ENCODE data around the gene TNNT2. TPM values are rescaled to one million over a fixed set of nuclear protein-coding genes. Genes with fewer than 3 reads are reported as not detected.

TNNT2 gene
- total RNA-seq, 1 donor from 2014 or later, result 1.9 TPM

- DNase-seq (ENCODE audit: low spot score, unreplicated experiment), result no peak
- Mint-ChIP-seq H3K4me1 (ENCODE audit: low read depth) (peaks cover 2% of the 10 kb centered on the region), H3K36me3 (ENCODE audit: insufficient read depth) (peaks cover 4% of the 10 kb centered on the region), H3K4me3 (ENCODE audit: low read depth) (no peak overlapping the region), H3K27ac (no peak overlapping the region), H3K9me3 (ENCODE audit: low read depth) (no peaks in the 10 kb centered on the region), H3K27me3 (peaks cover 9% of the 10 kb centered on the region)
- TF ChIP-seq CTCF (IDR thresholded peaks at IDR 0.05; ENCODE audit: unreplicated experiment), result no peak
Observed at GRCh38 chr1:201418461-201418860, 41.0 kb upstream of the TNNT2 start.

GRCh38 chr1:201414051-201414738 is 36.7 kb upstream of the TNNT2 start:
- Mint-ChIP-seq H3K9me3 (ENCODE audit: low read depth) (no peaks in the 10 kb centered on the region), H3K4me3 (ENCODE audit: low read depth) (no peak overlapping the region), H3K27me3 (peaks cover 3% of the 10 kb centered on the region), H3K4me1 (ENCODE audit: low read depth) (no peaks in the 10 kb centered on the region), H3K27ac (no peak overlapping the region), H3K36me3 (ENCODE audit: insufficient read depth) (peaks cover 4% of the 10 kb centered on the region)
- DNase-seq (ENCODE audit: low spot score, unreplicated experiment), result no peak
- no peak for TF ChIP-seq CTCF (IDR thresholded peaks at IDR 0.05; ENCODE audit: unreplicated experiment)

- no peak for DNase-seq (ENCODE audit: low spot score, unreplicated experiment)
- Mint-ChIP-seq H3K9me3 (ENCODE audit: low read depth) (no peaks in the 10 kb centered on the region), H3K27me3 (peaks cover 6% of the 10 kb centered on the region), H3K36me3 (ENCODE audit: insufficient read depth) (peaks cover 2% of the 10 kb centered on the region), H3K4me1 (ENCODE audit: low read depth) (peaks cover 6% of the 10 kb centered on the region), H3K4me3 (ENCODE audit: low read depth) (no peak overlapping the region), H3K27ac (no peak overlapping the region)
- TF ChIP-seq CTCF (IDR thresholded peaks at IDR 0.05; ENCODE audit: unreplicated experiment), result no peak
Observed at GRCh38 chr1:201411292-201411691, 33.8 kb upstream of the TNNT2 start.

- Mint-ChIP-seq H3K36me3 (ENCODE audit: insufficient read depth) (no peaks in the 10 kb centered on the region), H3K4me1 (ENCODE audit: low read depth) (peaks cover 17% of the 10 kb centered on the region), H3K27ac (no peak overlapping the region), H3K9me3 (ENCODE audit: low read depth) (no peaks in the 10 kb centered on the region), H3K4me3 (ENCODE audit: low read depth) (no peak overlapping the region), H3K27me3 (peaks cover 6% of the 10 kb centered on the region)
- TF ChIP-seq CTCF (IDR thresholded peaks at IDR 0.05; ENCODE audit: unreplicated experiment), result no peak
- no peak for DNase-seq (ENCODE audit: low spot score, unreplicated experiment)
Observed at GRCh38 chr1:201409440-201409839, 32.0 kb upstream of the TNNT2 start.

GRCh38 chr1:201408834-201409200 is 31.3 kb upstream of the TNNT2 start:
- no peak for TF ChIP-seq CTCF (IDR thresholded peaks at IDR 0.05; ENCODE audit: unreplicated experiment)
- DNase-seq (ENCODE audit: low spot score, unreplicated experiment), result no peak
- no peaks in the 10 kb centered on the region for H3K9me3 Mint-ChIP-seq (ENCODE audit: low read depth)
- H3K4me1 Mint-ChIP-seq (ENCODE audit: low read depth), result peaks cover 17% of the 10 kb centered on the region
- no peaks in the 10 kb centered on the region for H3K36me3 Mint-ChIP-seq (ENCODE audit: insufficient read depth)
- H3K4me3 Mint-ChIP-seq (ENCODE audit: low read depth), result no peak overlapping the region
- H3K27ac Mint-ChIP-seq, result no peak overlapping the region
- peaks cover 6% of the 10 kb centered on the region for H3K27me3 Mint-ChIP-seq

Measured in progenitor cell of endocrine pancreas (in vitro differentiated cells).